Panc1 (cell line): ENCODE results near the gene HHIP.

Source experiments
- POLR2AphosphoS5 ChIP-seq: IDR thresholded peaks from 2 replicates; pipeline ENCODE4 v1.6.1; 2012; ENCODE audit warnings: mild to moderate bottlenecking, low read depth, low read length, moderate library complexity
- SIN3A ChIP-seq: IDR thresholded peaks from 2 replicates; pipeline ENCODE4 v1.6.1; 2012; ENCODE audit warnings: low read depth, mild to moderate bottlenecking, low read length, moderate library complexity, borderline replicate concordance; ENCODE audit not compliant: insufficient read depth
- TCF7L2 ChIP-seq: IDR thresholded peaks from 2 replicates; pipeline ENCODE4 v1.6.1; 2011; ENCODE audit warnings: mild to moderate bottlenecking, low read depth, low read length, inconsistent platforms
- TF ChIP-seq, protein P1 (sequence below): fragments of 450-650 bp; IDR thresholded peaks from 2 replicates; pipeline ENCODE4 v1.5.1; 2017; ENCODE audit warnings: mild to moderate bottlenecking
- TF ChIP-seq, protein P2 (sequence below), 2 experiments: IDR thresholded peaks; 2 replicates each; pipeline ENCODE4 v1.6.1; 2011 to 2012; ENCODE audit warnings: low read depth in 2 of 2, control low read depth in 1 of 2, low read length in 1 of 2, mild to moderate bottlenecking in 1 of 2, moderate library complexity in 1 of 2; ENCODE audit not compliant: insufficient read depth in 1 of 2

DNA sequence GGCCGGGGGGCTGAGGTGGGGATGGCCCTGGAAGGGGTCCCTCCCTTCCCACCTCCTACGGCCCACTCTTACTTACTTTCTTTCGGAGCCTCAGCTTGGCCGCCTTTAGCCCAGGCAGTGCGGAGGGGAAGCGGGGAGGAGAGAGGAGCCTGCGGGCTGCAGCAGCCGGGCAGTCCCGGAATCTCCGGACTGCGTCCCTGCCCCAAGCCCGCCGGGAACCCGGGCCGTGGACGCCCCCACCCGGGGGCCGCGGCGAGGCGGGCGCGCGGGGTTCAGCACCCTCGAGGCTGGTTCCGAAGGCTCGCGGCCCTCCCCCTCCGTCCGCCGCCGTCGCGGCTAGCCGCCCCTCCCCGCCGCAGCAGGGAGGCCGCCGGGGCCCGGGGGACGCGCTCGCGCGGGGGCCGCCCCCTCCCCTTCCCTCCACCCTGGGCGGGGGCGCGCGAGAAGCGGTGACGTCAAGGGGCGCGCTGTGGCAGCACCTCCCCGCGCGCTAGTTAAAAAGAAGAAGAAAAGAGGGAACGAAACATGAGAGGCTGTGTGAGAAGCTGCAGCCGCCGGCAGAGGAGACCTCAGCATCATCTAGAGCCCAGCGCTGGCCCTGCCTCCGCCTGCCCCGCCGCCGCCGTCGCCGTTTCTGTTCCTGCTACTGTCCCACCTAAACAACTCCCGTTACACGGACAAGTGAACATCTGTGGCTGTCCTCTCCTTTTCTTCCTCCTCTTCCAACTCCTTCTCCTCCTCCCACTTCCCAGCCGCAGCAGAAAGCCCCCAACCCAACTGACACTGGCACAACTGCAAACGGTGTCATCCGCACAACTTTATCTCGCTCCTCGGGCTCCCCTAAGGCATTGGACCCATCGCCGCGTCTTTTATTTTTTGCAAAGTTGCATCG lies at the start of gene HHIP:
- TF ChIP-seq, protein P1, sequence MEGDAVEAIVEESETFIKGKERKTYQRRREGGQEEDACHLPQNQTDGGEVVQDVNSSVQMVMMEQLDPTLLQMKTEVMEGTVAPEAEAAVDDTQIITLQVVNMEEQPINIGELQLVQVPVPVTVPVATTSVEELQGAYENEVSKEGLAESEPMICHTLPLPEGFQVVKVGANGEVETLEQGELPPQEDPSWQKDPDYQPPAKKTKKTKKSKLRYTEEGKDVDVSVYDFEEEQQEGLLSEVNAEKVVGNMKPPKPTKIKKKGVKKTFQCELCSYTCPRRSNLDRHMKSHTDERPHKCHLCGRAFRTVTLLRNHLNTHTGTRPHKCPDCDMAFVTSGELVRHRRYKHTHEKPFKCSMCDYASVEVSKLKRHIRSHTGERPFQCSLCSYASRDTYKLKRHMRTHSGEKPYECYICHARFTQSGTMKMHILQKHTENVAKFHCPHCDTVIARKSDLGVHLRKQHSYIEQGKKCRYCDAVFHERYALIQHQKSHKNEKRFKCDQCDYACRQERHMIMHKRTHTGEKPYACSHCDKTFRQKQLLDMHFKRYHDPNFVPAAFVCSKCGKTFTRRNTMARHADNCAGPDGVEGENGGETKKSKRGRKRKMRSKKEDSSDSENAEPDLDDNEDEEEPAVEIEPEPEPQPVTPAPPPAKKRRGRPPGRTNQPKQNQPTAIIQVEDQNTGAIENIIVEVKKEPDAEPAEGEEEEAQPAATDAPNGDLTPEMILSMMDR, result no peak
- TF ChIP-seq POLR2AphosphoS5, result no peak
- TF ChIP-seq, protein P2, sequence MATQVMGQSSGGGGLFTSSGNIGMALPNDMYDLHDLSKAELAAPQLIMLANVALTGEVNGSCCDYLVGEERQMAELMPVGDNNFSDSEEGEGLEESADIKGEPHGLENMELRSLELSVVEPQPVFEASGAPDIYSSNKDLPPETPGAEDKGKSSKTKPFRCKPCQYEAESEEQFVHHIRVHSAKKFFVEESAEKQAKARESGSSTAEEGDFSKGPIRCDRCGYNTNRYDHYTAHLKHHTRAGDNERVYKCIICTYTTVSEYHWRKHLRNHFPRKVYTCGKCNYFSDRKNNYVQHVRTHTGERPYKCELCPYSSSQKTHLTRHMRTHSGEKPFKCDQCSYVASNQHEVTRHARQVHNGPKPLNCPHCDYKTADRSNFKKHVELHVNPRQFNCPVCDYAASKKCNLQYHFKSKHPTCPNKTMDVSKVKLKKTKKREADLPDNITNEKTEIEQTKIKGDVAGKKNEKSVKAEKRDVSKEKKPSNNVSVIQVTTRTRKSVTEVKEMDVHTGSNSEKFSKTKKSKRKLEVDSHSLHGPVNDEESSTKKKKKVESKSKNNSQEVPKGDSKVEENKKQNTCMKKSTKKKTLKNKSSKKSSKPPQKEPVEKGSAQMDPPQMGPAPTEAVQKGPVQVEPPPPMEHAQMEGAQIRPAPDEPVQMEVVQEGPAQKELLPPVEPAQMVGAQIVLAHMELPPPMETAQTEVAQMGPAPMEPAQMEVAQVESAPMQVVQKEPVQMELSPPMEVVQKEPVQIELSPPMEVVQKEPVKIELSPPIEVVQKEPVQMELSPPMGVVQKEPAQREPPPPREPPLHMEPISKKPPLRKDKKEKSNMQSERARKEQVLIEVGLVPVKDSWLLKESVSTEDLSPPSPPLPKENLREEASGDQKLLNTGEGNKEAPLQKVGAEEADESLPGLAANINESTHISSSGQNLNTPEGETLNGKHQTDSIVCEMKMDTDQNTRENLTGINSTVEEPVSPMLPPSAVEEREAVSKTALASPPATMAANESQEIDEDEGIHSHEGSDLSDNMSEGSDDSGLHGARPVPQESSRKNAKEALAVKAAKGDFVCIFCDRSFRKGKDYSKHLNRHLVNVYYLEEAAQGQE (IDR thresholded peaks at IDR 0.05; ENCODE audit: insufficient read depth in 1 of 2, low read depth in 2 of 2, low read length in 1 of 2), result no peak
- no peak for TF ChIP-seq SIN3A
- no peak for TF ChIP-seq TCF7L2
